Psoas muscle (tissue), 8 donors: ENCODE measurements around the gene DRD4. TPM values are rescaled to one million over a fixed set of nuclear protein-coding genes. Genes with fewer than 3 reads are reported as not detected.

ENCODE experiments used
- ATAC-seq, 4 donors: fragments of 200-7000 bp; cut with Tn5 transposase; one replicate each; pipeline ENCODE4 v1.9.1; 2020; ENCODE audit warnings: moderate library complexity in 3 of 4, mild to moderate bottlenecking in 2 of 4
- DNase-seq, 2 donors: peaks; one replicate each; pipeline ENCODE4 v3.0.0-alpha.2; 2020
- H3K27ac ChIP-seq: fragments of 200-600 bp; one replicate; pipeline ENCODE4 v1.8.0; 2022
- H3K27me3 ChIP-seq, 3 donors: fragments of 200-600 bp in 1 of 3; one replicate each; pipeline versions ENCODE4 v1.6.1 to v1.8.0; 2013 to 2022; ENCODE audit warnings: low read length in 2 of 3, mild to moderate bottlenecking in 2 of 3, moderate library complexity in 1 of 3; ENCODE audit not compliant: insufficient read depth in 3 of 3
- H3K36me3 ChIP-seq, 2 donors: fragments of 200-600 bp in 1 of 2; one replicate each; pipeline versions ENCODE4 v1.6.1 to v1.8.0; 2013 to 2022; ENCODE audit warnings: low read depth in 1 of 2, mild to moderate bottlenecking in 1 of 2, moderate library complexity in 1 of 2; ENCODE audit not compliant: insufficient read depth in 1 of 2
- H3K4me1 ChIP-seq: fragments of 200-600 bp; one replicate; pipeline ENCODE4 v1.8.0; 2022
- H3K4me3 ChIP-seq: fragments of 200-600 bp; one replicate; pipeline ENCODE4 v1.8.0; 2022; ENCODE audit warnings: mild to moderate bottlenecking
- H3K9me3 ChIP-seq: fragments of 200-600 bp; one replicate; pipeline ENCODE4 v1.8.0; 2022
- WGBS, 3 donors: extraction: QIAGEN DNeasy Blood & Tissue Kit; methylation state at CpG; one replicate each; pipeline versions ENCODE4 v1.1.6 to v1.1.7; 2013; 5-methylcytosine and 5-hydroxymethylcytosine counted together
- intact Hi-C, 2 donors: fragments of 100-400 bp; cut with DNase I; formaldehyde crosslinking; loops; one replicate each; pipeline versions ENCODE4 v1.11.0 to v1.14.2; 2022
- polyA plus RNA-seq, 3 donors: library from polyadenylated mRNA; stranded (reverse); fragments of 200-250 nt; gene quantifications; one replicate each; pipeline ENCODE4 v1.2.3, GENCODE V29; 2013
- total RNA-seq, 4 donors: library from RNA; stranded (reverse); fragmentation: NEBNext Ultra II Directional in 2 of 4; extraction: Animal tissue kit (Norgen Biotek cat#: 25700) in 2 of 4; gene quantifications; one replicate each; pipeline versions ENCODE4 v1.2.1 to v1.2.4, GENCODE V29; 2021 to 2023
- TF ChIP-seq, protein P1 (sequence below): fragments of 200-600 bp; IDR thresholded peaks from one replicate; pipeline ENCODE4 v1.8.0; 2022; ENCODE audit warnings: antibody characterized with exemption
- donor health status: healthy with polysubstance abuse.
- donor health status: DM: no; HTN: no; CAD: no; lungs with moderate emphysema.
- donor health status: Bipolar disorder and iron deficiency.
- donor health status: healthy.
- donor health status: DM: yes; HTN: yes; CAD: no.
- donor health status: DM: no; HTN: no; CAD: no.
- donor health status: DM: no; HTN: no; CAD: no.
- donor health status: DM: yes; HTN: yes; CAD: no.

DRD4 gene
- total and polyA plus RNA-seq, 7 donors = 0.14 to 1.2 (median 0.55) TPM; not detected in 2

DNA sequence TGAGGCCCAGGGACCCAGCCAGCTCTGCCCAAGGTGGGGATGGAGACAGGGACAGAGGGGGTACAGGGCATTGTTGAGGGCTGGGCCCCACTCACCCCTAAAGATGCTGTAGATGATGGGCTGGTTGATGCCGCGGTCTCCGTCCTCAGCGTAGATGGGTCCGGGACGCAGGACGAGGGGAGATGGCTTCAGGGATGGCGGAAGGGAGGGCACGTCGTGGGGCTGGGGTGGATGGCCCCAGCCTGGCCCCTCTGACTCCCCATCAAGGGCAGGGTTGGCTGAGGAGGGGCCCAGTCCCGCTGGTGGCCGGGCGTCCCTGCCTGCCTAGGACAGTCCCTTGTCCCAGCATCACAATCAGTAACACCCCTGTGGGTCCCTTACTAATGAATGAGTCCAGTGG is 16.9 kb upstream of the DRD4 start:
- no peak overlapping the region for H3K27ac ChIP-seq
- ATAC-seq = no peak
- H3K4me3 ChIP-seq = no peak overlapping the region
- H3K27me3 ChIP-seq = no peaks in the 10 kb centered on the region
- 95 to 98% (median 96%) methylated on average over 13 of the region's 13 CpGs for WGBS, 3 donors
- intact Hi-C loops = no loop called here
- TF ChIP-seq, protein P1, sequence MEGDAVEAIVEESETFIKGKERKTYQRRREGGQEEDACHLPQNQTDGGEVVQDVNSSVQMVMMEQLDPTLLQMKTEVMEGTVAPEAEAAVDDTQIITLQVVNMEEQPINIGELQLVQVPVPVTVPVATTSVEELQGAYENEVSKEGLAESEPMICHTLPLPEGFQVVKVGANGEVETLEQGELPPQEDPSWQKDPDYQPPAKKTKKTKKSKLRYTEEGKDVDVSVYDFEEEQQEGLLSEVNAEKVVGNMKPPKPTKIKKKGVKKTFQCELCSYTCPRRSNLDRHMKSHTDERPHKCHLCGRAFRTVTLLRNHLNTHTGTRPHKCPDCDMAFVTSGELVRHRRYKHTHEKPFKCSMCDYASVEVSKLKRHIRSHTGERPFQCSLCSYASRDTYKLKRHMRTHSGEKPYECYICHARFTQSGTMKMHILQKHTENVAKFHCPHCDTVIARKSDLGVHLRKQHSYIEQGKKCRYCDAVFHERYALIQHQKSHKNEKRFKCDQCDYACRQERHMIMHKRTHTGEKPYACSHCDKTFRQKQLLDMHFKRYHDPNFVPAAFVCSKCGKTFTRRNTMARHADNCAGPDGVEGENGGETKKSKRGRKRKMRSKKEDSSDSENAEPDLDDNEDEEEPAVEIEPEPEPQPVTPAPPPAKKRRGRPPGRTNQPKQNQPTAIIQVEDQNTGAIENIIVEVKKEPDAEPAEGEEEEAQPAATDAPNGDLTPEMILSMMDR = no peak
- no peak for DNase-seq
- H3K9me3 ChIP-seq = no peaks in the 10 kb centered on the region
- peaks cover 0 to 6% of the 10 kb centered on the region in 2 donors for H3K36me3 ChIP-seq
- H3K4me1 ChIP-seq = peaks cover 5% of the 10 kb centered on the region

DNA sequence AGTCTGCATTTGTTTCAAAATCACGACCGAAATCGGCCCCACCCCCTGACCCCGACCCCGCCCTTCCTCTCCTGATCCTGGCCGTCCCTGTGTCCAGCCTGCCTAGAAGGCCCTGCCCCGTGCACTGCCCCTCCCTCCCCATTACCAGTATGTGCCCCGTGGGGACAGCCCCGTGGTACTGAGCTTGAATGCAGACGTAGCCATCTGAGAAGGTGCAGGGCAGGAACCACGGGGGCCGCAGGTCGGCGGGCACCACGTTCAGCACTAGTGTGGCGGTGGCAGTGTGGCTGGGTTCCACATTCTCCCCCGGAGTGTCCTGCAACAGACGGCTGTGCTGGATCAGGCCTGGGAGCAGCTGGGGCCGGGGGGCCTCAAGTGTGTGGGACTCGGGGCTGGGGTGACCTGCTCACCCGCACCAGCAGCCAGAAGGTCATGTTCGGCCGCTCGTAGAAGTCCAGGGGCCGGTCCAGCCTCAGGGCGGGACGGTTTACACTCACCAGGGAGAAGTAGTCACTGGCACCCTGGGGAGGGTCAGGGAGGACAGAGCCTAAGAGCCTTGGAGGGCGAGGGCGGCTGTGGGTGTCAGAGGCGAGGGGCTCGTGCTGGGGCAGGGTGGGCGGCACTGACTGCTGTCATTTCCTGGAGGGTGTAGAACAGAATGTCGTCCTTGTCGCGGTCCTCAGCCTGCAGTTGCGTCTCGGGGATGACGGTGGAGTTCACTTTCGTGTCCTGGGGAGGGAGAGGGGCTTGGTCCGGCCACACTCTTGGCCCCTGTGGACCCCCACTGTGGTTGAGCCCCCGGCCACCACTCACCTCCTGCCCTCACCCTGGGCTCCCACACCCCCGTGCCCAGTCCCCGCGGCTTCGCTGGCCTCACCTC is 15.9 kb upstream of the DRD4 start:
- H3K36me3 ChIP-seq = peaks cover 0 to 6% of the 10 kb centered on the region in 2 donors
- WGBS, 3 donors = 69 to 78% (median 69%) methylated on average over 42 to 45 of the region's 45 CpGs
- ATAC-seq (no peak), DNase-seq (no peak)
- H3K27me3 ChIP-seq = no peaks in the 10 kb centered on the region
- H3K4me1 ChIP-seq = peaks cover 5% of the 10 kb centered on the region
- TF ChIP-seq, protein P1 = no peak
- H3K4me3 ChIP-seq = no peak overlapping the region
- H3K27ac ChIP-seq = no peak overlapping the region
- no peaks in the 10 kb centered on the region for H3K9me3 ChIP-seq
- intact Hi-C loops = no loop called here

DNA sequence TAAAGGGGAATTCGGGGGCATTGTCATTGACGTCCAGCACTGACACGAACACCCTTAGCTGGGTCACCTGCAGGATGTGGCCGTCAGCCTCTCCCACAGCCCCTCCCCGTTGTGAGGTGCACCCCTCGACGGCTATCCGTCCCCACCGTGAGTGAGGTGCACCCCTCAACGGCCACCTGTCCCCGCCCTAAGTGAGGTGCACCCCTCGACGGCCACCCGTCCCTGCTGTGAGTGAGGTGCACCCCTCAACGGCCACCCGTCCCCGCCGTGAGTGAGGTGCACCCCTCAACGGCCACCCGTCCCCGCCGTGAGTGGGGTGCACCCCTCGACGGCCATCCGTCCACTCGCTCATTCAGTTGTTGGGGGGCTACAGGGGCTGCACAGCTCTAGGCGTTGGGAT is 15.2 kb upstream of the DRD4 start:
- ATAC-seq = no peak
- peaks cover 0 to 6% of the 10 kb centered on the region in 2 donors for H3K36me3 ChIP-seq
- no peak for DNase-seq
- intact Hi-C loops = no loop called here
- H3K27ac ChIP-seq = no peak overlapping the region
- TF ChIP-seq, protein P1 = no peak
- WGBS, 3 donors = 87 to 92% (median 90%) methylated on average over 24 to 27 of the region's 27 CpGs
- no peak overlapping the region for H3K4me3 ChIP-seq
- H3K4me1 ChIP-seq = peaks cover 4% of the 10 kb centered on the region
- peaks cover 0 to 2% (median 0%) of the 10 kb centered on the region in 3 donors for H3K27me3 ChIP-seq
- H3K9me3 ChIP-seq = no peaks in the 10 kb centered on the region

DNA sequence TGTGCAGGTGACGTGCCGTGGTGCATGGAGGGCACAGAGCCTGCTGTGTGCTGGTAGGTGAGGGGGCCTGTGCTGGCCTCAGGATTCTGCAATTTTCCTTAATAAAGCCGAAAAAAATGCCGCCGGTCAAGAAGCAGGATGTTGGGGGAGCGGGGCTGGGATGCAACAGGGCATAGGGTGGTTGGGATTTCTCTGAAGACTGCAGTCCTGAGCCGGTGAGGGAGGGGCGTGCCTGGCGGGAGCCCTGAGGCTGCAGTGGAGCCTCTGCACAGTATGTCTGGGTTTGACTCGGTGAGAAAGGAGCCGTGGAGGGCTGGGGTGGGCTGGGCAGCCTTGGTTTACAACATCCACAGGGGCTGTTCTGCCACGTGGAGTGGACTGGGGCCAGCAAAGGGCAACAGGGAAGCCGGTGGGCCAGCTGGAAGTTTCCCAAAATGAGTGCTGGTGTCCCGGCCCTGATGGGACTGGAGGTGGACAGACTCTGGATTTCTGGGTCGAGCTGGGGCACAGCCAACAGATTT is 13.7 kb upstream of the DRD4 start:
- Histone ChIP-seq H3K4me1 (peaks cover 9% of the 10 kb centered on the region), H3K4me3 (no peak overlapping the region), H3K9me3 (no peaks in the 10 kb centered on the region), H3K36me3 (peaks cover 0 to 6% of the 10 kb centered on the region in 2 donors), H3K27me3 (peaks cover 0 to 2% (median 0%) of the 10 kb centered on the region in 3 donors), H3K27ac (no peak overlapping the region)
- intact Hi-C loops = no loop called here
- no peak for DNase-seq
- TF ChIP-seq, protein P1 = no peak
- no peak for ATAC-seq
- WGBS, 3 donors = 76 to 78% (median 76%) methylated on average over 15 of the region's 15 CpGs
